A172 (cell line): ENCODE results near the gene TBXAS1. TPM values are rescaled to one million over a fixed set of nuclear protein-coding genes. Genes with fewer than 3 reads are reported as not detected.

Experiments used
- DNase-seq: peaks from one replicate; pipeline ENCODE4 v3.0.0-alpha.2; 2015; ENCODE audit warnings: low spot score
- total RNA-seq: library from RNA; depleted of rRNA; stranded (reverse); fragments of >200 nt; shearing (Covaris generic); gene quantifications from 2 replicates; pipeline ENCODE4 v1.2.3, GENCODE V29; 2014

Gene TBXAS1
- total RNA-seq, 1 experiment from 2014 or later = 0.83 TPM

DNA sequence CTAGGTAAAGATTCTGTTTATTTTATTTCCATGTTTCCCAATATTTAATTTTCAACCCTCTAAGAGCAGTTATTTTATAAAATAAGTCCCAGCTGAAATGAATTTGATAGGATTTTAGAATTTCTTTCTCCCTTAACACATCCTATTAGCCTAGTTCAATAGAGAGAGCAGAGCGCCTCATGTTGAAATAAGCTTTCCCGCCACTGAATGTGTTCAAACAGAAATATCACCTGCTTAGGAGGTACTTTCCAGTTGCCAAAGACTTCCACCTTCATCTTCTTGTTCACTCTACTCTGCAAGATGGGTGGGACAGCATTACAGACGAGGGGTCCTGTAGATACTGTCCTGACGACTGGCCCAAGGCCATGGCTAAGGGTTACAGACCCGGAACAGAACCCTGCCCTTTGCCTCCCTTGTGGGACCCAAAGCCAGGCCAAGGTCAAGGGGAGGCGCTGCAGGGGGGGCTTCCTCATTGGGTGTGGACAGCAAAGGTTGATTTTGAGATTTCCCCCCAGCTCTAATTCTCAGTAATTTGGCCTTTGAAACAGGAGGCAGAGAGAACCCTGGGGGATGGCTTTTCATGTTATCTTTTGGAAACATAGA lies 171.7 kb downstream of the TBXAS1 start:
- no peak for DNase-seq

DNA sequence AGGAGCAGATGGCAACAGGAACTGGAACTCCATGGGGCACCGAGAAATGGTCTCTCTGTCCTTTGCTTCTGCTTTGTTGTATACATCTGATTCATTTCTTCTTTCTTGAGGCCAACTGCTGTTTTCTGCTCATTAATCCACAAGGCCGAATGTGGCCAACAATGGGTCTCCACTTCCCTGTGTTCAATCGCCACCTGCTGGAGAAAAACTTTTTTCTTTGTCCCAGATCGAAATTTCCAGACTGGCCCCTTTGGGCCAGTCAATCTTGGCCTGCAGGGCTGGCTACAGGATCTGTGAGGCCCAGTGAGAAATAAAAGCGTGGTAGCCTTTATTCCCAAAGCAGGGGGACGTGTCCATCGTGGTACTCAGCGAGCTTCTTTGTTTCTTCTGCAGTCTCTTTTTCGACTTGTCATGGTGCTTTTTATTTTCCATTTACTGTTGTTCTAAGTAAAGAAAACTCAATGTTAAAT lies 174.9 kb downstream of the TBXAS1 start:
- peak; percentile 54 for DNase-seq

DNA sequence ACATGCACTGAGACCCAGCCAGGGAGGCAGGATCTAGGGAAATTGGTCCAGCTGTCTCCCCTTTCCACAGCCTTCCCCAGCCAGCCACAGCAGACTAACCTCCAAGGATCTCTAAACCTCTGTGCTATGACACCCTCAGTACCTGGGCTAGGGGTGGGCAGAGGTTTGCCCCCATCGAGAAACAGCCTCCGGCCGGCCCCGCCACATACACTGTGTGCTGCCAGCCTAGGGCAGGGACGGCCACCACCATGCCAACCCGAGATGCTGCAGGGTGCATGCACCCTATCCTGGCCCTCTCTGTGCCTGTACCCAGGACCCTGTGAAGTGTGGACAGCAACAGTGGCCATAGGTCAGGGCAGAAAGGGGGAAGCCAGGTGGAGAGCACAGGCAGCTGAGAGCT lies 175.6 kb downstream of the TBXAS1 start:
- no peak for DNase-seq

DNA sequence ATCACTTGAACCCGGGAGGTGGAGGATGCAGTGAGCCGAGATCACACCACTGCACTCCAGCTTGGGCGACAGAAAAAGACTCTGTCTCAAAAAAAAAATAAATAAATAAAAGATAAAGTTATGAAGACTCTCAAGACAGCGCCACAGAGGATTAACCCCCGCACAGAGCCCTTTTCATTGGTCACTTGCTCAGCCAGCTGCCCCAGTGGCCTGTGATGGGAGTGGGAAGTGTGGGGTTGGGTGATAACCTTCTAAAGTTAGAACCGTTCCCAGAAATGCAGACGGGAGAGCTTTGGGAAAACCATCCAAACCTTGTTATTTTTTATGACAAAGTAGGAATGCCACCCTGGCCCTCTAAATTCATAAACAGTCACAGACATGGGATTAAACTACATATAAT lies 176.3 kb downstream of the TBXAS1 start:
- no peak for DNase-seq

DNA sequence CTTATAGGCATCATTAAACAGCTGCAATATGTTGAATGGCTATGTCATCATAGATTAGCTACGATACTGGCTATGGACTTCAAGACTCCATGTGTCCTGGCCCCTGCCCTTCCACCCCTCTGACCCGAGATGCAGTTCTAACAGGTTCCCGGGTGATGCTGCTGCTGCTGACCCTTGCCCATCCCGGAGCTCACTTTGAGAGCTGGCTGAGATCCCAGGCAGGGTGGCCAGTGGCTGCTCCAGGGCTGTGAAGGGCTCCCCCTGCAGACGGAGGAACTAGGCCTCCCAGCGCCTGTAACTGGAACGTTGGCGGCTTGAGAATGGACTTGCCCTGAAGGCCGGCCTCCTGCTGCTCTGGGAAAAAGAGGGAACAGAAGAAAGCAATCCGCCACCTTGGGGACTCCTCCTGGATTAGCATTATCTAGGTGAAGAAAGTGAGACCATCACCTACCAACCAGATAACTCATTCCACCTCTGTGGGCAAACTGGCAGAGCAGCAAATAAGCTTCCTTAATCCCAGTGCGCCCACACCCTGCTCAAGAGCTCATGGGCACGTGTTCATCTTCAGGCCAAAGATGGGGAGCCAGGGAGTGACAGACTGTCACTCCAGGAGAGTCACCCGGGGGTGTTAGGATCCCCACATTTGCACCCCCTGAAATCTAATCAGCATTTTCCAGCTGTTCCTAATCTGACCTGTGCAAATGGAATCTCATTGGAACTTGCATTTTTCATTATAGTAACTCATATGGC lies 176.9 kb downstream of the TBXAS1 start:
- DNase-seq = peak; percentile 33

DNA sequence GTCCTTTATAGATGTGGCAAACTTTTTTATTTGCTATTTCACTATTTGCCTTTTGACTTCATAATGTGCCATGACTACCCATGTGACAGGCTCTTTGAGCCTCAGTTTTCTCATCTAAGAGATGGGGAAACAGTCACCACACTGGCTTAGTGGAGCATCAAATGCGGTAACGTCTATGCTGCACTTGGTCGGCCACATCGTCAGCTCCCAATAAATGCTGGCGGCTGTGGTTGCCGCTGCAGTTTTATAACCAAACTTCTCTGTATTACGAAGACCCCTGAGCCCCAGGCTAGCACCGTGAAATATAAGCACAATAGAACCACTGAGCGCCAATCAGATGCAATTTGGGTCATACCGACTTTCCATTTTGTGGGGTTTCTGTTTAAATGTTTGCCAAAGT lies 177.5 kb downstream of the TBXAS1 start:
- DNase-seq = no peak

DNA sequence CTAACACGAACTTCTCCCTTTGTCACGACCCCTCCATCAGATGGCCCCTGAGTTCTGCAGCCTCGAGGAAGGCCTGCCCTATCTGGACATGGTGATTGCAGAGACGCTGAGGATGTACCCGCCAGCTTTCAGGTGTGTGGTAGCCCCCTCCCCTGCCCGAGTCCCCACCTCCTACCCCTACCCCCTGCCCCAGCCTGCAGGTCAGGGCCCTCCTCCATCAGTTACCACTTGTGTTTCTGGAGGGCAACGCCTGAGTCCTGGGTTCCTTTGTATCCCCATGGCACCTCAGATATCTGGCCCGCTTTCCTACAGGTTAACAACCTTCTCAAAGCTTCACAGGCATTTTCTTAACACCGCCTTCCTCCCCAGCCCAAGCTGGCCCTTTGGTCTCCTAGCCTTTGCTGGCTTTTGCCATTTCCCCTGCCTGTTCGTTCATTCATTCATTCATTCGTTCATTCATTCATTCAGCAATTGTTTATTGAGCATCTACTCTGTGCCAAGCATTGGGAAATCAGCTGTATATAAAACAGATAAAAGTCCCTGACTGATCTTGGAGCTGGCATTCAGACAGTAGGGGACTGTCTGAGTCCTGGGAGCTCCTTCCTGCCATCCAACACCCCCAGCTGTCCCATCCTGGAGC lies 178.1 kb downstream of the TBXAS1 start:
- DNase-seq = no peak

DNA sequence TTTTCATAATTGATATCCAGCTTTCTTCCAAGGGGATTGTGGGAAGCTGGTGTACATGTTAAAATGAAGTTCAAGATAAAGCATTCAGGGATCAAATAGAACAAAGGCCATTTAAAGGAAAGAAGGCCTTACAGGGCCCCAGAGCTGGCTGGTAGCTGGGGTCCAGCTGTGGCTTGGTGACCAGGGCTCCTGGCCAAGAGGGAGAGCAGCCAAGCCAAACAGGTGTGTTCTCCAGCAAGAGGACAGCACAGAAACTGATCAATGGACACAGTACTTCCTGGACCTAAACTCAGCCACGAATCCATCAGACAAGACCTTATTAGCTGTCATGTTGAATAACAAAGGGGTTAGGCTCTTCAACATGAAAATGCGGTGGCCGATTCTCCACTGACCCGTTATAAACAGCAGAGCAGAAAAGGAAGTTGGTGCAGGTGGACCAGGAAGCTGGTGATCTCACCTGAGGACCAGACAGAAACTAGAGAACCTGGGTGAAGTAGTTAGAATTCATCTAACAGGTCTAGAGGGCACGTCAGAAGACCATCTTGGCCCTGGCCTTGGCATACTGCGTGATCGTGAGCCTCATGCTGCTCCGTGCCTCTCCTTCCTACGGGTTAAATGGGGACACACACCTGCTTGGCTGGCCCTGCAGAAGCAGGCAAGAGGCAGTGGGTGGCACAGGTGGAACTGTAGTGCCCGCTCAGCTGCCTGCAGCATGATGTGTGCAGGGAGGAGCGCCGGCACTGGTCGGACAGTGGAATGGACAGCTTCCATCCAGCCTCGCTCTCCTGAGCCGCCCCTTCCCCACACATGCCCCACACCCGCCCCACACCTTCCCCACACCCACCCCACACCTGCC lies 179.9 kb downstream of the TBXAS1 start:
- DNase-seq = no peak

DNA sequence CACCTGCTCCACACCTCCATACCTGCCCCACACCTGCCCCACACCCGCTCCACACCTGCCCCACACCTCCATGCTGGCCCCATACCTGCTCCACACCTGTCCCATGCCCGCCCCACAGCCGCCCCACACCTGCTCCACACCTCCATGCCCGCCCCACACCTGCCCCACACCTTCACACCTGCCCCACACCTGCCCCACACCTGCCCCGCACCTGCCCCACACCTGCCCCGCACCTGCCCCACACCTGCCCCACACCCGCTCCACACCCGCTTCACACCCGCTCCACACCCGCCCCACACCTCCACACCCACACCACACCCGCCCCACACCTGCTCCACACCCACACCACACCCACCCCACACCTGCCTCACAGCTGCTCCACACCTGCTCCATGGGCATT lies 180.7 kb downstream of the TBXAS1 start:
- DNase-seq = no peak

DNA sequence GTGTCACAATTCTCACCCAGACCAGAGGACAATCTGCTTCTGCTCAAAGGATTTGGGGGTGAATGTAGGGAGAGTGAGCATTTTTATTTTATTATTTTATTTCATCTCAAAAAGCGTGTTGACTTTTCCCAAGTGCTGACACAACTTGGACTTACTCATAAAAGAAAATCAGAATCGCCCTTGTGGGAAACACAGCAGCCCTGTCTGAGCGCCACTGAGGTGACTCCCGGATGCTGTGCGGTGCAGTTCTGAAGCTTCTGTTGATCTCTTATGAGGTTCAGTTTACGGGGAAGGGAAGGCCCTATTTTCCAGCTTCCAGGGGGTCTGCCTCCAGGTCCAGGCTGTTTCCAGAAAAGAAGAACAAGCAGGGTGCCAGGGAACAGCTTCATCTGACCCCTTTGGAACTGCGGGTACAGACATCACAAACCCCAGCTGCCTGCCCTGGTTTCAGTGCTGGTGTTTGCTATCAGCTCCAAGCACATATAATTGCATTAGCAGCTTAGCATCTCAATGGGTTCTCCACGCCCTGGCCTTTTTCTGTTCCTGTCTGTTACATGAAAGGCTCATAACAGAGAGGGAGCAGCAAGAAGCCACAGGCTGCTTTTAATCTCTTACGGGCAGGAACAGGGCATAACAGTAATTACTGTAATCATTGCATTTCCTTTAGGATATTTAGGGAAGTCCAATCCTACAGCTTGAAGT lies 181.3 kb downstream of the TBXAS1 start:
- no peak for DNase-seq

DNA sequence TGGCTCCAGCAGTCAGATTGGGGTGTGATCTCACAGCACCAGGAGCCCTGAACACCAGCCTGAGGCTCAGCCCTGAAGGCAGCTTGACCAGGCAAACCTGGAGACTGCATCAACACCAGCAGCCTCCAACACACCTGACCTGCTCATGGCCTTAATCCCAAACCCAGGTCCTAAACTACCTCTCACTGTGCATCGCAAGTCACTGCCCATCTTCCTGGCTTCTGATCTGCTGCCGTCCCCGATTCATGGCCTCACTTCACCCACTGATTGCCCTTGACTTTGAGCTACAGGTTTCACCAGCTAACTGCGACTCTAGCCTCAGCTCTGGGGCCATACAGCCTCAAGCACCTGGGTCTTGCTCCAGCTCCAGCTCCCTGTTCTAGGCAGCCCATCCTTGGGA lies 184.6 kb downstream of the TBXAS1 start:
- no peak for DNase-seq

DNA sequence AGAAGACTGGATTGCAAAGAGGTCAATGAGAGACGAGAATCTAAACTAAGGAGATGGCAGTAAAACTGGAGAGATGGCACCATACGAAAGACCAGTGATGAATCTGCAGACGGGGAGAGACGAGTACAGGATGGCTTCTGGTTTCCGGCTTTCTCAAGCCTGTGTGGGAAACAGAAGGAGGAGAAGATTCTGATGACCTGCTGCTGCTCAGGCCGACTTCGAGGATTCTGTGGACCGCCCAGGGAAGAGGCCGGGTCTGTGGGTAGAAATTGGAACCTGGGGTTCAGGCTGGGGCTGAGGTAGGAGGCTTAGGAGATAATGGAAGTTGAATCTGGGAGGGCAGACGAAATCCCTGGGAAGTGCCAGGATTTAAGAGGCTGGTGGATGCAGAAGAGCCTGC lies 185.1 kb downstream of the TBXAS1 start:
- DNase-seq = no peak

DNA sequence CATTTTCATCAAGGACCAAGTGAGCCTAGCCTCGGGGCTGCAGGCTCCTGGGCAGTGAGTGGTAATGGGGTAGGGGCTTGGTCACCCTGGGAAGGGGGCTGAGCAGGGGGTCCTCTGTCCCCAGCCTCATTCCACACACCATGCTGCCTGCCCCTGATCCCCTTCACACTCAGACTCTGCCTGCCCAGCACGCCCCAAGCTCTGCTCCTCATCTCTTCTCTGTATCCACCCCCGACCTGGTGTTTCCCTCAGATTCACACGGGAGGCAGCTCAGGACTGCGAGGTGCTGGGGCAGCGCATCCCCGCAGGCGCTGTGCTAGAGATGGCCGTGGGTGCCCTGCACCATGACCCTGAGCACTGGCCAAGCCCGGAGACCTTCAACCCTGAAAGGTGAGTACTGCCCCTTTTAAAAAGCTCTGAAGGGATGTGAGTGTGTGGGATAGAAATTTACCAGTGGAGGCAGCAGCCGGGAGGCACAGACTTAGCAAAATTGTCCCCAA lies 186.5 kb downstream of the TBXAS1 start:
- DNase-seq = no peak

DNA sequence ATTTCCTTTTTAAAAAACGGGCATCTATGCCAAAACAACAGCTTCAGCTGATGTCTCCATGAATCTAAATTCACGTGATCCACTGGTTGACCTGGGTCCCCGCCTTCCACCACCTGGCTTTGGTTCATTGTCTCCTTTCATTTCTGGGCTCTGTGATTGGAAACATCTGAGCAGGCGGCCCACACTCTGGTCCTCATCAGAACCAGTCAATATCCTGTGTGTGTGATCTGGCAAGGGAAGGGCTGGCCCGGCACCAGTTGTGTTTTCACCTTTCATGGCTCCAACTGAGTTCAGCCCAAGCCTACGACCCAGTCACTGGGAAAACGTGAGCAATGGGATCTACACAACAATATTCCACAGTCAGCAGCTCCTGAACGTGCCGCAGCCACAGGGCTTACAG lies 187.5 kb downstream of the TBXAS1 start:
- no peak for DNase-seq

DNA sequence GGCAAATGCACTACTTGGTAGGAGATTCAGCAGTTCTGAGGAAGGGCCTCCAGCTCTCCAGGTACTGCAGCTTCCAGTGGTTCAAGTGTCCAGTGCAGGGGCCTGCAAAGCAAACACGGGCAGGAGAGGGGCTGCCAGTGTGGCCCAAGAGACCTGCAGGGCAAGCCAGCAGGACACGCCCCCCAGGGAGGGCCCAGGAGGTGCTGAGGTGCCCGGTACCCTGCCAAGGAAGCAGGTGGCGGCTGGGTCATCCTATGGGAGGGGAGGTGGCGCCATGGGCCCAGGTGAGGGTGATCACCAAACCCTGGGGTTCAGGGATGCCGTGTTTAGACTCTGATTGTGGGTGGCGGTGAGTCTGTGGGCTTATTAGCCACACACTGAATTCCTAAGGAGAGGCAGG lies 188.0 kb downstream of the TBXAS1 start:
- DNase-seq = no peak

DNA sequence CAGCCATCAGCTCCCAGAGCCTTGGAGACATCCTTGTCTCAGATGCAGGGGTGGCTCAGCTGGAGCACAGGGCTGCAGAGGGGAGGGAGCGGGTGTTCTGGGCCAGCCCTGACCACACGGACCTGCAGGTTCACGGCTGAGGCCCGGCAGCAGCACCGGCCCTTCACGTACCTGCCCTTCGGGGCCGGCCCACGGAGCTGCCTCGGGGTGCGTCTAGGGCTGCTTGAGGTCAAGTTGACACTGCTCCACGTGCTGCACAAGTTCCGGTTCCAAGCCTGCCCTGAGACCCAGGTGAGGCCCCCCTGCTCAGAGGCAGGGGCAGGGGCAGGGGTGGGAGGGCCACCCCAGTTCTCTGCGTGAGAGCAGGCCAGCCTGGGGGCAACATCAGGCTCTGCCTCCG lies 188.5 kb downstream of the TBXAS1 start:
- DNase-seq = no peak

DNA sequence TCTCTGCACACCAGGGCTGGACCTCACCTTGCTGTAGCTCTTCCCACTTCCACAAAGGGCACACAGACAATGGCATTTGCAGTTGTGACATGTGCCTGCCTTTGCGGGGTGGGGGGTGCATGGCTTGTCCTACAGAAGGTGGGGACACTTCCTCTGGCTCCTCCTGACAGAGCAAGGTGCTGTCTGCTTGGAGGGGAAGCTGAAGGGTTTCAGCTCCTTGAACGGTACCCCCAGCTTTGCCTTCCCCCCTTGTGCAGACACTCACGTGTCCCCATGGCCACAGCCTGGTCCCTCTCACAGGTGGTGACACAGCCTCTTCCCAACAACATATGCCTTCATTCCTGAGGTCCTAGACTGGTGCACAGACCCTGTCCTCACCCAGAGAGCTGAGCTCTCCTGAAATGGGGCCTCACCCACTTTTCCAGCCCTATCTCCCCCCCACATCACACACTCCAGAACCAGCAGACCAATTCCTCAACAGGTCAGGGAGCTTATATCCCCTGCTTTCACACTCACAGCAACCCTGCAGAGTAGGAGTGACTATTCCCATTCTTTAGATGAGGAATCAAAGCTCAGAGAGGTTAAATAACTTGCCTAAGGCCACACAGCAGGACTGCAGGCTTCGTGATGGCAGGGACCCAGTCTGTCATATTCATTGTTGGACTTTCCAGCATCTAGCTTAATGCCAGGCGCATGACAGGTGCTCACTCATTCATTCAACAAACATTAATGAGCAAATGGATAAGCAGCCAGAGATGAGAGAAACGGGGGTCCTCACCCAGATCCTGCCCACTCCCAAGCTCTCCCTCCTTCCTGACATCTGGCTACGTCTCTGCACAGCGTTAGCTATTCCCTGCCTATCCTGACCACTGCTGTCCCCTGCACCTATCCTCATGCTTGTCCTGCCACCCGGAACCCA lies 189.3 kb downstream of the TBXAS1 start:
- DNase-seq = no peak

DNA sequence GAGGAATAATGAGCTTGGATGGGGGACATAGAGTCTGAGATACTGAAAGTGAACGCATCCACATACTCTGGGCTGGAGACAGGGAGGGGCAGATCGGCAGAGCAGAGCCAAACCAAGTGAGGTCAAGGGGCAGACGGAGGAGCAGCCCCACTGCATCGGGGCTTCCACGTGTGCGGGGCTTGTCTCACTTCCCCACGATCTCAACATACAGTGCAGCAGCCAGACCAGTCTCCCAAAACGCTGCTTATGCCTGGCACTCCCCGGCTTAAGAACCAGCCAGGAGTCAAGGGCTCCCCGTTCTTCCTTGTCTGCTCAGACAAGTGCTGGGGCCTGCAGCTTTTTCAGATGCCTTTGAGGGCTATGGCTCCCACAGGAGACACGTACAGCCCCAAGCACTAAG lies 190.1 kb downstream of the TBXAS1 start:
- no peak for DNase-seq

DNA sequence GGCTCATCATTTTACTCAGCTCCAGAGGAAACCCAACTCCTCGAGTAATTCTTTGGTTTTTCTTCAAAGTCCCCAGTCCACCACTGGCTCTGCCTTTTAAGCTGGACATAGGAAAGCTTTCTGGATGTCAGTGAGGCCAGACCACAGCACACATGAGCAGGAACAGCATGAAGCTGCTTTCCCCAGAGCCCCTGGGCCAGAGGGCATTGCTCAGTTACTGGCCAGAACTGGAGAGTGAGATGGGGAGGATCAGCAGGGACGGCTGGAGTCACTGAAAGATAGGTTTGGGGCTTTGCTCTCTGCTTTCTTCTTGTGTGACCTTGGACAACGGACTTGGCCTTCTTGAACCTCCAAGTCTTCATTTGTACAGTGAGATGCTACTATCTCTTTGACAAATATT lies 190.5 kb downstream of the TBXAS1 start:
- no peak for DNase-seq

DNA sequence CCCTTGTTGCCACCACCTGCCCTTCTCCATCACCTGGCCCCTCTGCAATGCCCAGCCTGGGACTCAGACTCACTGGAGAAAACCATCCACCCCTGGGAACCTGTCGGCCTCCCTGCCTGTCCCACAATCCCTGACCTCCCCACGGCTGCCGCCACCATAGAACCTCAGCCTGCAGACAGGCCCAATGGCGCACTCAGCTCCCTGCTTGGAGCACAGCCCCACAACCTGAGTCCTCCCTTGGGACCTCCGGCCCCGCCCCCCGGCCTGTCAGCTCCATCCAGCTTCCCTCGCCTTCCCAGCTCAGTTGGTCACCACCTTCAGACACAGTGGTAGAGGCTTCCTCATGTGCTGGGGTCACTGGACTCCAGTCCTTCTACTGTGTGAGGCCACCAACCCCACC lies 192.5 kb downstream of the TBXAS1 start:
- DNase-seq = no peak
